Fibroblast of lung (primary cell): Measurements from ENCODE around the gene KCNH4. TPM values are rescaled to one million over a fixed set of nuclear protein-coding genes. Genes with fewer than 3 reads are reported as not detected.
"Not testable (repeated sequence)": the region's sequence is repeated elsewhere in the genome, so short reads cannot be mapped to it uniquely, and the experiment has no call there.

Source experiments
- DNase-seq, 2 donors: peaks; one replicate each; pipeline versions ENCODE4 v3.0.0 to v3.0.0-alpha.2; 2010; ENCODE audit warnings: low read depth in 2 of 2
- H2AFZ ChIP-seq: 2 replicates; pipeline ENCODE4 v1.5.1; 2012; ENCODE audit warnings: low read length, control low read depth, inconsistent platforms
- H3K27ac ChIP-seq: 2 replicates; pipeline ENCODE4 v1.5.1; 2011; ENCODE audit warnings: low read length, control low read depth; ENCODE audit not compliant: insufficient read depth
- H3K27me3 ChIP-seq: 2 replicates; pipeline ENCODE4 v1.5.1; 2011; ENCODE audit warnings: mild to moderate bottlenecking, low read length; ENCODE audit not compliant: control insufficient read depth, insufficient read depth
- H3K36me3 ChIP-seq: 2 replicates; pipeline ENCODE4 v1.5.1; 2011; ENCODE audit warnings: low read length; ENCODE audit not compliant: control insufficient read depth, insufficient read depth
- H3K4me1 ChIP-seq: 2 replicates; pipeline ENCODE4 v1.5.1; 2011; ENCODE audit warnings: low read length; ENCODE audit not compliant: control insufficient read depth, insufficient read depth; ENCODE audit errors: extremely low read depth
- H3K4me2 ChIP-seq: 2 replicates; pipeline ENCODE4 v1.5.1; 2011; ENCODE audit warnings: low read length, control low read depth; ENCODE audit not compliant: insufficient read depth; ENCODE audit errors: extremely low read depth
- H3K4me3 ChIP-seq, 4 experiments: fragments of 200-600 bp in 1 of 4; sonication (generic) in 1 of 4; replicated peaks in 1 of 4; 2 replicates each; pipeline ENCODE4 v1.5.1; 2011 to 2016; ENCODE audit warnings: low read length in 4 of 4, low read depth in 3 of 4, mild to moderate bottlenecking in 3 of 4, control low read depth in 2 of 4, inconsistent platforms in 1 of 4, mixed read lengths in 1 of 4; ENCODE audit not compliant: insufficient read depth in 1 of 4; ENCODE audit errors: control extremely low read depth in 1 of 4
- H3K79me2 ChIP-seq: 2 replicates; pipeline ENCODE4 v1.5.1; 2012; ENCODE audit warnings: mild to moderate bottlenecking, low read length, inconsistent platforms; ENCODE audit not compliant: control insufficient read depth, insufficient read depth
- H3K9ac ChIP-seq: 2 replicates; pipeline ENCODE4 v1.5.1; 2011; ENCODE audit warnings: mild to moderate bottlenecking, low read length, control low read depth; ENCODE audit not compliant: insufficient read depth
- H3K9me3 ChIP-seq: 2 replicates; pipeline ENCODE4 v1.5.1; 2012; ENCODE audit warnings: low read depth, low read length; ENCODE audit not compliant: control insufficient read depth, insufficient read depth
- H4K20me1 ChIP-seq: 2 replicates; pipeline ENCODE4 v1.5.1; 2011; ENCODE audit warnings: low read length; ENCODE audit not compliant: control insufficient read depth, insufficient read depth; ENCODE audit errors: extremely low read depth
- CTCF ChIP-seq, 2 donors: IDR thresholded peaks in 1 of 2; conservative IDR thresholded peaks in 1 of 2; 1 replicate in 1 of 2; 2 replicates in 1 of 2; pipeline ENCODE4 v1.5.1; 2011 to 2012; ENCODE audit warnings: low read length in 2 of 2, control low read depth in 1 of 2, inconsistent platforms in 1 of 2, low read depth in 1 of 2, mild to moderate bottlenecking in 1 of 2
- EZH2 ChIP-seq: IDR thresholded peaks from 2 replicates; pipeline ENCODE4 v1.5.1; 2012; ENCODE audit warnings: low read length, control low read depth, mild to moderate bottlenecking; ENCODE audit errors: missing control alignments
- polyA plus RNA-seq, 2 donors: library from polyadenylated mRNA; depleted of rRNA in 1 of 2; stranded (reverse) in 1 of 2; unstranded in 1 of 2; fragments of >200 nt; gene quantifications; 2 replicates each; pipeline ENCODE4 v1.2.1, GENCODE V29; 2011 to 2012; ENCODE audit warnings: missing spikeins in 1 of 2
- total RNA-seq: library from RNA; depleted of rRNA; stranded (reverse); fragments of >200 nt; gene quantifications from 2 replicates; pipeline ENCODE4 v1.2.1, GENCODE V29; 2014

Gene KCNH4
- total and polyA plus RNA-seq, 2 donors (not counting 1 experiment from before 2014, with no cell fraction given), result 0.03 TPM; not detected in 1

DNA sequence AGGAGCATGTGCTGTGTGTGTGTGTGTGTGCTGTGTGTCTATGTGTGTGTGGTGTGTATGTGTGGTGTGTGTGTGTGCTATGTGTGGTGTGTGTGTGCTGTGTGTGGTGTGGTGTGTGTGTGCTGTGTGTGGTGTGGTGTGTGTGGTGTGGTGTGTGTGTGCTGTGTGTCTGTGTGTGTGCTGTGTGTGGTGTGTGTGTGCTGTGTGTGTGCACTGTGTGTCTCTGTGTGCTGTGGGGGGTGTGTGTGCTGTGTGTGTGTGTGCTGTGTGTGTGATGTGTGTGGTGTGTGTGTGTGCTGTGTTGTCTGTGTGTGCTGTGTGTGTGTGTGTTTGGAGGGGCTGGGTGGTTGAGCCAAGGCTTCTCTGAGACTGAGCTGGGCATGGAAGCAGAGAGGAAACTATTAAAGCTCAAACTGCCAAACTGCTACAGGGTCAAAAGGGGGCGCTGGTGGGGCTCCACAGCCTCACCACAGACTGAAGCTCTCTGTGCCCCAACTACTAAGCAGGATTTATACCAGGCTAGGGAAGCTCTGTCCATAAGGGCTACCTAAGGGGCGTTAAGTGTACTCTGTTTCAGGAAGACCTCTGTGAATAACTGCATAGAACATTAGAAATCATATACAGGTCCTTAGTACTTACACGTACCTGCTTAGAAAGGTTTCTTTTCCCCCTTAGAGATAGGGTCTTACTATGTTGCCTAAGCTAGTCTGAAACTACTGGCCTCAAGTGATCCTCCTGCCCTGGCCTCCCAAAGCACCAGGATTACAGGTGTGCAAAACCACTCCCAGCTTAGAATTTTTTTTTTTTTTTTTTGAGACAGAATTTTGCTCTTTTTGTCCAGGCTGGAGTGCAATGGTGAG lies 41.2 kb upstream of the KCNH4 start:
- H2AFZ ChIP-seq, result no peak overlapping the region
- no peak overlapping the region for H3K9ac ChIP-seq
- peak; percentile 61 to 77 for TF ChIP-seq CTCF (conservative IDR thresholded peaks at IDR 0.05 in 1 of 2, IDR thresholded peaks at IDR 0.05 in 1 of 2; ENCODE audit: low read depth in 1 of 2, low read length in 2 of 2)
- TF ChIP-seq EZH2, result no peak
- DNase-seq, result peak; percentile 32 to 72
- no peak overlapping the region for H3K4me3 ChIP-seq
- no peaks in the 10 kb centered on the region for H3K27me3 ChIP-seq
- no peaks in the 10 kb centered on the region for H4K20me1 ChIP-seq
- peaks cover 11% of the 10 kb centered on the region for H3K36me3 ChIP-seq
- no peak overlapping the region for H3K27ac ChIP-seq
- no peaks in the 10 kb centered on the region for H3K79me2 ChIP-seq
- no peak overlapping the region for H3K4me2 ChIP-seq
- no peaks in the 10 kb centered on the region for H3K9me3 ChIP-seq
- H3K4me1 ChIP-seq, result no peaks in the 10 kb centered on the region

DNA sequence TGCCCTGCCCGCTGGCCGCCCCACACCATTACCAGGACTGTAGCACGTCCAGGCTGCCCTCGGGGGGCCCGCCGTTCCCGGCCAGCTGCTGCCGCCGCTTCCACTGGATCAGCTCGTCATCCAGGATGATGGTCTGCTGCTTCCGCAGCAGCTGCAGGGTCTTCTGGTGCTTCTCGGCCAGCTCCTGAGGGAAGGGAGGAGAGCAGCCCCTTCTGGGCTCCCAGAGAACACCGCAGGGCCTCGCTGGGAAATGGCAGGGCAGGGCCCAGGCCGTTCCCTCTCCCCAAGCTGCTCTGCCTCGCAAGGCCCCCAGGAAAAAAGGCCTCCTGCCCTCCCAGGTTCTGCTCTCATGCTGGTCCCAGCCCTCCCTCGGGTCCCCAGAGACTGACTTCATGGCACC lies 38.3 kb upstream of the KCNH4 start:
- H3K4me1 ChIP-seq, H2AFZ ChIP-seq, H3K79me2 ChIP-seq, H3K9me3 ChIP-seq, H4K20me1 ChIP-seq, H3K4me2 ChIP-seq, H3K27me3 ChIP-seq, H3K4me3 ChIP-seq, H3K27ac ChIP-seq, DNase-seq, H3K9ac ChIP-seq: not testable (repeated sequence)
- peaks cover 11% of the 10 kb centered on the region for H3K36me3 ChIP-seq

- Histone ChIP-seq H3K27ac (no peak overlapping the region), H3K27me3 (no peaks in the 10 kb centered on the region), H3K36me3 (peaks cover 4% of the 10 kb centered on the region), H3K4me3 (no peak overlapping the region), H3K4me1 (no peaks in the 10 kb centered on the region), H3K9ac (no peak overlapping the region), H4K20me1 (no peaks in the 10 kb centered on the region), H2AFZ (no peak overlapping the region), H3K9me3 (no peaks in the 10 kb centered on the region), H3K79me2 (no peaks in the 10 kb centered on the region), H3K4me2 (no peak overlapping the region)
- TF ChIP-seq CTCF (conservative IDR thresholded peaks at IDR 0.05 in 1 of 2, IDR thresholded peaks at IDR 0.05 in 1 of 2; ENCODE audit: low read depth in 1 of 2, low read length in 2 of 2), result no peak
- no peak for TF ChIP-seq EZH2
- no peak for DNase-seq
These were observed 33.2 kb upstream of the KCNH4 start for GRCh38 chr17:42214156-42214555.
